Hindlimb muscle (tissue), 1 donor: ENCODE data around the gene CHPF. TPM values are rescaled to one million over a fixed set of nuclear protein-coding genes. Genes with fewer than 3 reads are reported as not detected.
A peak's percentile ranks its signal among the peaks of the same experiment; 100 is the strongest.

Source experiments
- DNase-seq: peaks from one replicate; pipeline ENCODE4 v3.0.0-alpha.2; 2013
- polyA plus RNA-seq: library from polyadenylated mRNA; unstranded; fragments of 120-200 nt; gene quantifications from one replicate; pipeline ENCODE4 v1.2.1, GENCODE V29; 2013; ENCODE audit not compliant: insufficient read length

The CHPF gene
- polyA plus RNA-seq, 1 donor: 58.2 TPM

GRCh38 chr2:219551441-219552381, 8.1 kb upstream of the CHPF start:
- peak; percentile 26 for DNase-seq

- no peak for DNase-seq
These were observed 6.0 kb upstream of the CHPF start for GRCh38 chr2:219549619-219550018.

GRCh38 chr2:219548990-219549389, 5.4 kb upstream of the CHPF start:
- no peak for DNase-seq

GRCh38 chr2:219547621-219548020, 4.0 kb upstream of the CHPF start:
- DNase-seq: no peak

GRCh38 chr2:219545943-219546352, 2.3 kb upstream of the CHPF start:
- DNase-seq: no peak

GRCh38 chr2:219545295-219545942, 1.8 kb upstream of the CHPF start:
- DNase-seq: no peak

GRCh38 chr2:219544567-219544966, 958 bp upstream of the CHPF start:
- no peak for DNase-seq

GRCh38 chr2:219542931-219543595, 546 bp downstream of the CHPF start:
- no peak for DNase-seq

- peak; percentile 65 for DNase-seq
These were observed 1.9 kb downstream of the CHPF start for GRCh38 chr2:219541611-219542180.

GRCh38 chr2:219540784-219541504, 2.7 kb downstream of the CHPF start:
- no peak for DNase-seq

- DNase-seq: no peak
These were observed 3.5 kb downstream of the CHPF start for GRCh38 chr2:219539926-219540678.

- DNase-seq: no peak
These were observed 4.4 kb downstream of the CHPF start for GRCh38 chr2:219538956-219539788.

- no peak for DNase-seq
These were observed 5.1 kb downstream of the CHPF start for GRCh38 chr2:219538504-219538951.

- DNase-seq: no peak
These were observed 5.7 kb downstream of the CHPF start for GRCh38 chr2:219537657-219538488.

GRCh38 chr2:219536967-219537366, 6.6 kb downstream of the CHPF start:
- no peak for DNase-seq

GRCh38 chr2:219536425-219536824, 7.2 kb downstream of the CHPF start:
- DNase-seq: no peak

- DNase-seq: no peak
These were observed 9.5 kb downstream of the CHPF start for GRCh38 chr2:219533930-219534661.

- DNase-seq: no peak
These were observed 11.3 kb downstream of the CHPF start for GRCh38 chr2:219532378-219532649.
